Common myeloid progenitor, CD34-positive (primary cell): ENCODE data around the gene LHB.
"Not testable (repeated sequence)": the region's sequence is repeated elsewhere in the genome, so short reads cannot be mapped to it uniquely, and the experiment has no call there.

ENCODE experiments used
- CTCF ChIA-PET: fragments of 350-600 bp; sonication (Branson Sonifier 250); formaldehyde crosslinking; loops from one replicate; lab custom pipeline; 2021; ENCODE audit warnings: antibody characterized with exemption; lab: Charles Lee
- POLR2A ChIA-PET: fragments of 350-600 bp; sonication (Branson Sonifier 250); formaldehyde crosslinking; loops from one replicate; lab custom pipeline; 2021; ENCODE audit warnings: antibody characterized with exemption; lab: Charles Lee
- DNase-seq, 3 donors: peaks; one replicate each; pipeline versions ENCODE4 v3.0.0 to v3.0.0-alpha.2; 2013
- H3K27ac ChIP-seq, 2 experiments: 1 replicate in 1 of 2; 2 replicates in 1 of 2; pipeline ENCODE4 v1.7.0; 2013; ENCODE audit warnings: inconsistent platforms in 2 of 2, low read length in 2 of 2, mild to moderate bottlenecking in 2 of 2, low read depth in 1 of 2, moderate library complexity in 1 of 2; ENCODE audit not compliant: severe bottlenecking in 2 of 2, insufficient read depth in 1 of 2, poor library complexity in 1 of 2
- H3K27me3 ChIP-seq, 5 experiments: replicated peaks in 2 of 5; 1 replicate in 3 of 5; 2 replicates in 2 of 5; pipeline versions ENCODE4 v1.6.1 to v1.7.0; 2013; ENCODE audit warnings: low read length in 4 of 5, mild to moderate bottlenecking in 2 of 5, moderate library complexity in 2 of 5, inconsistent platforms in 1 of 5; ENCODE audit not compliant: insufficient read depth in 5 of 5, control insufficient read depth in 4 of 5
- H3K36me3 ChIP-seq, 4 experiments: 1 replicate in 2 of 4; 2 replicates in 2 of 4; pipeline versions ENCODE4 v1.6.1 to v1.7.0; 2013; ENCODE audit warnings: low read length in 3 of 4, control low read depth in 1 of 4, mild to moderate bottlenecking in 1 of 4; ENCODE audit not compliant: control insufficient read depth in 4 of 4, insufficient read depth in 4 of 4
- H3K4me1 ChIP-seq, 4 experiments: 1 replicate in 3 of 4; 2 replicates in 1 of 4; pipeline versions ENCODE4 v1.6.1 to v1.7.1; 2013; ENCODE audit warnings: low read length in 3 of 4, mild to moderate bottlenecking in 3 of 4, control low read depth in 1 of 4, inconsistent platforms in 1 of 4, moderate library complexity in 1 of 4; ENCODE audit not compliant: control insufficient read depth in 4 of 4, insufficient read depth in 4 of 4; ENCODE audit errors: control extremely low read depth in 1 of 4
- H3K4me3 ChIP-seq, 7 experiments: 1 replicate in 4 of 7; 2 replicates in 3 of 7; pipeline versions ENCODE4 v1.5.1 to v1.7.0; 2013; ENCODE audit warnings: mild to moderate bottlenecking in 7 of 7, low read length in 6 of 7, moderate library complexity in 6 of 7, inconsistent platforms in 2 of 7, low read depth in 2 of 7, control low read depth in 1 of 7; ENCODE audit not compliant: insufficient read depth in 4 of 7, control insufficient read depth in 1 of 7; ENCODE audit errors: extremely low read depth in 1 of 7
- H3K9me3 ChIP-seq, 5 experiments: 1 replicate in 4 of 5; 2 replicates in 1 of 5; pipeline versions ENCODE4 v1.6.1 to v1.7.1; 2013; ENCODE audit warnings: low read length in 4 of 5, mild to moderate bottlenecking in 2 of 5, inconsistent platforms in 1 of 5, low read depth in 1 of 5, moderate library complexity in 1 of 5; ENCODE audit not compliant: control insufficient read depth in 4 of 5, insufficient read depth in 2 of 5; ENCODE audit errors: control extremely low read depth in 1 of 5
- WGBS: methylation state at CpG from one replicate; pipeline ENCODE4 v1.1.5; 2013; ENCODE audit not compliant: insufficient coverage; 5-methylcytosine and 5-hydroxymethylcytosine counted together

LHB gene

DNA sequence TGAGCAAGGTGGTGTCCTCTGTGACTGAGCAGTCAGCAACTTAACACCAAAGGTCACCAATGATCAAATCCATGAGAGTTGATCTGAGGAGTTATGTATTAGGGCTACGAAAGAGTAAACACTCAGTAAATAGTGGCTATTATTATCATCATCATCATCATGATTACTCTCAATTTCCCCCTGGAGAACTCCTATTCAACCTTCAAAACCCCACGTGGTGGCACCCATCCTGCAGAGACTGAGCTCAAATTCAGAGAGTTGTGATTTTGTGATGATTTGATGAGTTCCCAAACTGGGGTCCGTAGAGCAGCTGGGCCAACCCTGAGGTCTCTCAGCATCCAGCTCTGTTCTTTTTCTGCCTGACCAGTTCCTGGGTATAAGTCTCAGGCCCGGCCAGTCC is 32.9 kb upstream of the LHB start:
- DNase-seq, H3K4me3 ChIP-seq, H3K9me3 ChIP-seq, H3K36me3 ChIP-seq, POLR2A ChIA-PET, H3K27ac ChIP-seq, H3K4me1 ChIP-seq, H3K27me3 ChIP-seq: not testable (repeated sequence)
- CTCF ChIA-PET: interaction anchor here (0.8 kb wide), 1 partner anchor 11 kb away, joined by 3 read pairs; no protein-coding TSS in a partner anchor
- no CpG with 5 or more reads among the region's 4 CpGs for WGBS

DNA sequence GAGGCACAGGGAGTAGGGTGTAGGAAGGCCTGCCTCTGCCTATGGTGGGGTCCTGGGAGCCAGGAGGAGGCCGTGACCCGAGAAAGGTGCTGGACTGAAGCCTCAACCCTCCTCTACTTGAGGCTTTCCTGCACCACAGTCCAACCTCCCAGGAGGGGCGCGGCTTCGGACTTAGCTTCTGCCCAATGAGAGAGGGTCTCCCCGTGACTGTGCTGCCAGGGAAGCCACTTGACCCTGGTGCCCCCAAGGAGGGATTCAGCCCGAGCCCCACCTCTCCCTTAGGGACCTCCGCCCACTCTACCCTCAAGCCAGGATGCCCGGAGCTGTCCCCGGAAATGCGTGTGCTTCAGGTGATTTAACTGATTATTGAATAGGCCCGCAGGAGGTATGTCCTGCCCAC is 32.1 kb upstream of the LHB start, which contains the start of gene CGB8:
Gene CGB8 (minus strand): TSS at position 101 of the 400 bp plus-strand sequence. CDS start 372 bp downstream, outside the sequence.
- H3K27me3 ChIP-seq, CTCF ChIA-PET, H3K9me3 ChIP-seq, H3K36me3 ChIP-seq, POLR2A ChIA-PET, H3K4me3 ChIP-seq, H3K4me1 ChIP-seq, DNase-seq, H3K27ac ChIP-seq: not testable (repeated sequence)
- WGBS: 89% methylated on average over 5 of the region's 12 CpGs

GRCh38 chr19:49043548-49043947 is 26.7 kb upstream of the LHB start, which contains the start of gene CGB5:
Gene CGB5, plus strand, starts transcription at chr19:49043848. Its CDS starts 362 bp downstream, at chr19:49044210.
- H3K36me3 ChIP-seq, H3K27ac ChIP-seq, DNase-seq, H3K4me1 ChIP-seq, POLR2A ChIA-PET, H3K27me3 ChIP-seq, H3K4me3 ChIP-seq, CTCF ChIA-PET, H3K9me3 ChIP-seq: not testable (repeated sequence)
- WGBS: 60% methylated on average over 3 of the region's 15 CpGs

DNA sequence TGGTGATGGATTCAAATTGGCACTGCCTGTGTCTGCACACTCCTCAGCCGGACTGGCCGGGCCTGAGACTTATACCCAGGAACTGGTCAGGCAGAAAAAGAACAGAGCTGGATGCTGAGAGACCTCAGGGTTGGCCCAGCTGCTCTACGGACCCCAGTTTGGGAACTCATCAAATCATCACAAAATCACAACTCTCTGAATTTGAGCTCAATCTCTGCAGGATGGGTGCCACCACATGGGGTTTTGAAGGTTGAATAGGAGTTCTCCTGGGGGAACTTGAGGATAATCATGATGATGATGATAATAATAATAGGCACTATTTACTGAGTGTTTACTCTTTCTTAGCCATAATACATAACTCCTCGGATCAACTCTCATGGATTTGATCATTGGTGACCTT is 25.8 kb upstream of the LHB start:
- CTCF ChIA-PET, DNase-seq: not testable (repeated sequence)

GRCh38 chr19:49042177-49042576 is 25.3 kb upstream of the LHB start:
- H3K4me1 ChIP-seq: no peaks in the 10 kb centered on the region
- CTCF ChIA-PET: no interaction called here
- H3K4me3 ChIP-seq: no peak overlapping the region
- POLR2A ChIA-PET: no interaction called here
- WGBS: 94% methylated on average over 15 of the region's 17 CpGs
- no peaks in the 10 kb centered on the region for H3K27me3 ChIP-seq
- no peaks in the 10 kb centered on the region for H3K9me3 ChIP-seq
- no peak overlapping the region for H3K27ac ChIP-seq
- DNase-seq: no peak
- no peaks in the 10 kb centered on the region for H3K36me3 ChIP-seq

More for the DNA sequence above, 25.8 kb upstream of the LHB start:
- POLR2A ChIA-PET, H3K27ac ChIP-seq, H3K9me3 ChIP-seq, H3K4me1 ChIP-seq, H3K4me3 ChIP-seq, H3K27me3 ChIP-seq, H3K36me3 ChIP-seq: not testable (repeated sequence)
- WGBS: no CpG with 5 or more reads among the region's 4 CpGs

- H3K4me1 ChIP-seq, CTCF ChIA-PET, H3K4me3 ChIP-seq, H3K27me3 ChIP-seq, DNase-seq, H3K27ac ChIP-seq, POLR2A ChIA-PET, H3K36me3 ChIP-seq, H3K9me3 ChIP-seq: not testable (repeated sequence)
- WGBS: 70% methylated on average over 1 of the region's 9 CpGs
Observed at GRCh38 chr19:49039736-49040135, 22.8 kb upstream of the LHB start.

DNA sequence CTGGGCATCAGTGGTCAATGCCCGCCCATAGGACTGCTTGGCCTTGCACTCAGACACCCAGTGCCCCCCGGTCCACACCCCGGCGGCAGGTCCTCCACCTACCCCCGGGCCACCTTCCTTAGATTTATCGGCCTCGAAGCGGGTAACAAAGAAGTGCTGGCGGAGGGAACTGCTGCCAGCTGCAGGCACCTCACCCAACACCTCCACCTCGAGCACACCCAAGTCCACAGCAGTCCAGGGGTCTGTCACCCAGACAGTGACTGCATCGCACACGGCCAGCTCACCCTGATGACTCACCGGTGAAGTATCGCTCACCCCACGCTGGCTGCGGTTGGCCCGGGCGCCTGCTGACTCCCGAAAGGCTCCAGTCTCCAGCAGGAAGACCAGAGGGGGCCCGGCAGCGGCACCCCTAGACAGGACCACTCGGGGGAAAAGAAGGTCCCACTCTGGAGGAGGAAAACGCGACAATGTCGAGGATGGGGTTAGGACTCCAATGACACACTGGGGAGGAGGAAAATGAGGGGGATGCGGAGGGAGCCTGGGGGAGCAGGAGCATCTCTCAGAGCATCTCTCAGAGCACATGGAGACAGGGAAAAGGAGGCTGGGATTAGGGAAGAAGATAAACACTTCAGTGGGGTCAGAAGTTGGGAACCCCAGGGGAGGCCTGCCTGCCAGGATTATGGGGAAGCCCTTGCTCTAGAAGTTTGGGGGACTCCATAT is 21.8 kb upstream of the LHB start:
- H3K36me3 ChIP-seq, H3K9me3 ChIP-seq, H3K4me3 ChIP-seq, POLR2A ChIA-PET, CTCF ChIA-PET, H3K4me1 ChIP-seq, DNase-seq, H3K27ac ChIP-seq, H3K27me3 ChIP-seq: not testable (repeated sequence)
- 95% methylated on average over 20 of the region's 26 CpGs for WGBS
